ENCODE data around the gene RBM33.
"Not testable (repeated sequence)": the region's sequence is repeated elsewhere in the genome, so short reads cannot be mapped to it uniquely, and the experiment has no call there.

RBM33 gene

GRCh38 chr7:155663937-155664336, 19.5 kb downstream of the RBM33 start:
- FAIRE-seq = no peak

DNA sequence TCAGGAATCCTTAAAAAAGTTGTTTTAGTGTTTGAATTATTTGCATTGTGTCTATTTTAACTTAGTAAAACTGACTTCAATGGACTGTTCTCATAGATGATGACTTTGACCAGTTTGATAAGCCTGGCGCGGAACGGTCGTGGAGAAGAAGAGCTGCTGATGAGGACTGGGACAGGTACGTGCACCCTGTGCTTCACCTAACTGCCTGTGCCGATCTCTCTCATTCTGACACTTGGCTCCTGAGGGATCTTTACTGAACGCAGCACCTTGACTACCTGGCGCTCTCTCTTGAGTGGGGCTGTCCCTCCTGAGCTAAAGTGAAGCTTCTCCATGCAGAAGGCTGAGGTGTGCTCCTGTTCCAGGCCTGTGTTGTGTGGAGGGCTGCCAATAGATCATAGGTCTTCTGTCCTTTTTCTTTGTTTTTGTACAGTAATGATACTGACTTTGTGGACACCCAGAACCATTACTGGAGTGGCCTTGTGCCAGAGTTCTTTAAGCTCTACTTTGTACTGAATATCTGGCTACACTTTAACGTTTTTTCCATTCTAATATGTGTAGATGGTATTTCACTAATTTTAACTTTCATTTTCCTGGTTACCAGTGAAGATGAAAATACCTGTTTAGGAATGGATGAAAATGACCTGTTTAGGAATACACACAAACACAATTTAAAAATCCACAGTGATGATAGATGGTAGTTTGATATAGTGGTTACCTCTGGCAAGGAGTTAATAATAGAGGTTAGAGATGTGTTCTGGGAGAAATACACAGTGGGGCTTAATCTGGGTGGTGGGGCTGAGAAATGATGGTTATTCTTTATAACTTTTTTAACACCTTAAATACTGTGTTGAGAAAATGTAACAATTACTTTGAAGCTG, 20.9 kb downstream of the RBM33 start:
- no peak for FAIRE-seq

GRCh38 chr7:155665957-155666287, 21.5 kb downstream of the RBM33 start:
- no peak for FAIRE-seq

- no peak for FAIRE-seq
These were observed 22.9 kb downstream of the RBM33 start for GRCh38 chr7:155667241-155667829.

DNA sequence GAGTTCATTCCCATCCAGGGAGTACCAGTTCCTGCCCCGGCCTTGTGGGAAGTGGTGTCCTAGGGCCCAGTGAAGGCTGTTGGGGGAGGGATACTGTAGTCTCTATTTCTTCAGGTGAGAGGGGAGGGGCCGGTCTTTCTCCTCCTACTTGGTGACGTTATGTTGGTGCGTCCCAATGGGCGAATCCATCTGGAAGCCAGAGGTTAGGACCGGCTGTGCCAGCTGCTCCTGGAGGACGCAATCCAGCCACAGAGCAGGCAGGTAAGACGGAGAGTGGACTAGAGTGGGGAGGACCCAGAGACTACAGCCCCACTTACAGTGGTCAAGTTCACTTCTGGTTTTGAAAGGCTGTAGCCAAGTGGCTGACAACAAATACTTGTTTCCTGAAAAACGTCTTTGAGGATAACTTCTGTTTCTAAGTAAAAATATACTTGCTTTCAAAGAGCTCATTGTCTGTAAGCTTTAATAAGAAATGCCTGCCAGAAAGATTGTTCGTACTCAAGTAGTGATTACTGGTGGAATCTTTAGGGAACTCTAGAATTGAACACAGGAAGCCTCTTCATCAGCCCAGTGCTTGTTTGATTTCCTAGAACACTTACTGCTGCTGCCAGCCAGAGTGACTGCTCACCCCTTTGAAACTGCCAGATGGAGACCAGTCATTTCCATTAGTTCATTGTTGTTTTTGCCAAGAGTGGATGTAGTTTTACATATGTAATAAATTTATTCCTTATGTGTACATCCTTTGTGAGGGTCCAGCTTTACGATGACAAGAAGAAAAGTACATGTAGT, 25.4 kb downstream of the RBM33 start:
- FAIRE-seq = no peak

- no peak for FAIRE-seq
These were observed 26.1 kb downstream of the RBM33 start for GRCh38 chr7:155670521-155670920.

GRCh38 chr7:155674556-155674955, 30.1 kb downstream of the RBM33 start:
- FAIRE-seq = no peak

DNA sequence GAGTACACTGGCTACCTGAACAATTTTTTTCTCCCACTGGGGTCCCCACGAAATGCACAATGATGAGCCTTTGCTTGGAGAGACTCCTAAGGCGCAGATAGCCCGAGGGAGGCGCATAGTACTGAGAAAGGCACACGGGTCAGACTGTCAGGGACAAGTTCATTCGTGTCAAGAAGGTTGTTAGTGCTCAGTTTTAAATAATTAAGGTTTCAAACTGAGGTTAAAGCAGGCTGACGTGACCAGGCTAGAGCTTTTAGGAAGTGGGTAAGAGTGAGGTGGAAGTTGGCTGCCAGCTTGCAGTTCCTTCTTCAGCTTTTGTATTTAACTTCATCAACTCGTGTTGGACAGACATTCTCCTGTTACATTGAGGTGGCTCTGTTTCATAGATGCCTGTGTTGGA, 31.6 kb downstream of the RBM33 start:
- FAIRE-seq = no peak

- FAIRE-seq = no peak
These were observed 33.2 kb downstream of the RBM33 start for GRCh38 chr7:155677688-155678087.

GRCh38 chr7:155680124-155680523, 35.7 kb downstream of the RBM33 start:
- no peak for FAIRE-seq

DNA sequence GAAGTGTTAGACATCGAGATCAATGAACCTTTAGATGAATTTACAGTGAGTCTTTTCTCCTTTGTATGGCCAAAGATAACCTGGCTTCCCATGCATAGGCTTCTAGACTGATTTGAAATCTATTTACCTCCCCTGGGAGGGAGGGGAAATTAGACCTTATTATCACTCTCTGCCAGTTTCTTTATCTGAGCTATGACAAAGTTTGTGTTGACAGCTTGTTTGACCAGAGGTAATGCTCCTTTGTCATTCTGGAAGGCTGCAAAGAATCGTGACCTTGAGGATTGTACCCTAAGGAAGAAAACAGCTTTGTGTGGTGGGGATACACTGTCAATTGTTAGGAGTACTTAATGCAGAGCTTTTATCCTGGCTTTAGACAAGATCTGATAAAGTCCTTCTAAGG, 36.4 kb downstream of the RBM33 start:
- FAIRE-seq = no peak

DNA sequence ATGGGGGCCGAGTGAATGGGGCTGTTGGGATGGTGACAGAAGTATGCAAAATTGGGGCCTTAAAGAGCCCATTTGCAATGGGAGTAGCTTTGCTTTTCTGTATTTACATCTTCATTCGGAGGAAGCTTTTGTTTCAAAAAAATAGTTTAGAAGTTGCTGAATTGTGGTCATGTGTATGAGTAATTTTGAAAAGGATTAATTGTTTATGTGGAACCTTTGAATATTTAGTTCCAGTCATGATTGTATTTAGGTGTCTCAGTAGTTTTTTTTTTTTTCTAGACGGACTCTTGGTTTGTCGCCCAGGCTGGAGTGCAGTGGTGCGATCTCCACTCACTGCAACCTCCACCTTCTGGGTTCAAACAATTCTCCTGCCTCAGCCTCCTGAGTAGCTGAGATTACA, 37.2 kb downstream of the RBM33 start:
- no peak for FAIRE-seq

DNA sequence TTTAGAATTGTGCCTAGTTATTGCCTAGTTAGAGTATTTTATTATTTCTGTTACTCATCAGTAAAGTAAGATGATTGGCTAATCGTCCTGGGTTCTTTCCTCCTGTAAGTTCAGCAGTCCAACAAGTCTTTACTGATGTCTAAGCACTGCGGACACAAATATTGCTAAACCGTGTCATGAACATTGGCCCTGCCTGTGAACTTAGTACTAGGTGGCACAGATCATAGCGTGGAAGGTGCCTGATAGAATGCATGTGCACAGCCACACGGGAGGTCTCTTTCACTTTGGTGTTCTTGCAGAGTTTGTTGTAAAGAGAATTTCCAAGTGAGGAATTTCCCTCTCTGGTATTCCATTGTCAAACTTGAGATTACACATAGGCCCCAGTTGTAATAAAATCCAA, 38.0 kb downstream of the RBM33 start:
- FAIRE-seq = no peak

DNA sequence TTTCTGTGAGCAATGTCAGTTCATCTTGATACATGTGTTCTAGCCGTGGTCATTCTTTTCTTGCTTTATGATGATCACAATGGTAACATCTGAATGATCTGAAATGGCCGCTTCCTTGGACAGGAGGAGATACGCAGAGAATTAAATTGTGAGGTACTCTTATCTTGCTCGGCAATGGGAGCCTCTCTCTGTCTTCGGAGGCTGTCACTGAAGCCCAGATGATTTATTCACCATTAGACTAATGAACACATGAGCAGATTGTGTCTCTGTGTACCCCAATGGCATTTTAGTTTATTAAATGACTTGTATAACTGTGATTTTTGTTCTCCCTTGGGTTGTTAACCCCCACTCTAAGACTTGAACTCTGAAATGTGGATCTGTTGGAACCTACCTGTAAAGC, 38.6 kb downstream of the RBM33 start:
- FAIRE-seq = no peak

DNA sequence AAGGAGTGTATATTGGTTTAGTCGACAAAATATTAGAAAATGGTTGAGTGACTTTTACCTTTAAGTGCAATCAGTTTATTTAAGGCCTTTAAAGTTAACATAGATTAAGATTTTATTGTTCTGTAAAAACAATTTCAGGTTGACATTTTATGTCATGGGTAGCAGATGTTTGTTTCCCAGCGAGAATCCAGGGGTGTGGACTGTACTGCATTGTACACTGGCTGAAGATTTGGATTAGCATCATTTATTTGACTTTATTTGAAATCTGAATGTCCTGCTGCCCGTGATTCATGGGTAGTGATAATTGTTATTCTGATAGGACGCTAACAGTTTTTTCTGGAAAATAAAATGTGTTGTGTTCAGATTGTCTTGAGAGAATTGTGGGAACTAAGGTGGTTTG, 39.3 kb downstream of the RBM33 start:
- no peak for FAIRE-seq

- FAIRE-seq = no peak
These were observed 40.1 kb downstream of the RBM33 start for GRCh38 chr7:155684543-155684942.

- FAIRE-seq = no peak
These were observed 40.8 kb downstream of the RBM33 start for GRCh38 chr7:155685070-155685790.

DNA sequence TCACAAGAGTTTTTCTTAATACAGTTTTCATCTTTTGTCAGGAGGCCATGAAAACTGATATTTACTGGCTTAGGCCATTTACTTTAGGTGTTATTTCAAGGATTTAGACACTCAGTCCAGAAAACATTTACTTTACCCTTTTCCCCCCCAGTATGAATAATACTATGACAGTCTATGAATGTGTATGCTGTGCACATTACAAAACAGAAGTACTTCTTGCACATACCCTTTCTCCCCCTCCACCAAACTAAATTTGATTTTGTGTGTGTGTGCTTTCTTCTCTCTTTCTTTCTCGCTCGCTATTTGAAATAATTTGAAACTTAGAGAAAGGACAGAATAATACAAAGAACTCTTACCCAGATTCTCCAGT, 41.3 kb downstream of the RBM33 start:
- FAIRE-seq = no peak

DNA sequence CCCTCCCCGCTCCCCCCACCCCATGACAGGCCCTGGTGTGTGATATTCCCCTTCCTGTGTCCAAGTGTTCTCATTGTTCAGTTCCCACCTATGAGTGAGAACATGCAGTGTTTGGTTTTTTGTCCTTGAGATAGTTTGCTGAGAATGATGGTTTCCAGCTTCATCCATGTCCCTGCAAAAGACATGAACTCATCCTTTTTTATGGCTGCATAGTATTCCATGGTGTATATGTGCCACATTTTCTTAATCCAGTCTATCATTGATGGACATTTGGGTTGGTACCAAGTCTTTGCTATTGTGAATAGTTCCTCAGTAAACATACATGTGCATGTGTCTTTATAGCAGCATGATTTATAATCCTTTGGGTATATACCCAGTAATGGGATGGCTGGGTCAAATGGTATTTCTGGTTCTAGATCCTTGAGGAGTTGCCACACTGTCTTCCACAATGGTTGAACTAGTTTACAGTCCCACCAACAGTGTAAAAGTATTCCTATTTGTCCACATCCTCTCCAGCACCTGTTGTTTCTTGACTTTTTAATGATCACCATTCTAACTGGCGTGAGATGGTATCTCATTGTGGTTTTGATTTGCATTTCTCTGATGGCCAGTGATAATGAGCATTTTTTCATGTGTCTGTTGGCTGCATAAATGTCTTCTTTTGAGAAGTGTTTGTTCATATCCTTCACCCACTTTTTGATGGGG, 42.3 kb downstream of the RBM33 start:
- FAIRE-seq = not testable (repeated sequence)

- FAIRE-seq = not testable (repeated sequence)
These were observed 43.8 kb downstream of the RBM33 start for GRCh38 chr7:155688237-155688636.

- not testable (repeated sequence) for FAIRE-seq
These were observed 46.2 kb downstream of the RBM33 start for GRCh38 chr7:155690655-155691054.

DNA sequence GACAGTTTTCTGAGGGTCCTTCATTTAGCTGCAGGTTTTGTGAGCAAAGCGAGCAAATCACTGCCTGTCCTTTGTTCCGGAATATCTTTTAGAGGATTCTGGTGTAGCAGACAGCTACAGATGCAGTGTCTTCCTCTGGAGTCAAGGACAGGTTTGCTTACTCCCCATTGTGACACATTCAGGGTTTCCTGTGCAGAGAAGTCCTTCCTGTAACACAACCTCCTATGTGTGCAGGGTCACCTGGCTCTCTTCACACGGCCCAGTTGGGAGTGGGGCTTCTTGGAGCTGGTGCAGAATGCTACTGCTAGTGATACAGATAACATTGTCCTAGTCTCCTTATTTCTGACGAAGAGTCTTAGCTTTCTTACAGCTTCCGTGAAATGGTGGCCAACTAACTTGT, 47.9 kb downstream of the RBM33 start:
- FAIRE-seq = no peak

DNA sequence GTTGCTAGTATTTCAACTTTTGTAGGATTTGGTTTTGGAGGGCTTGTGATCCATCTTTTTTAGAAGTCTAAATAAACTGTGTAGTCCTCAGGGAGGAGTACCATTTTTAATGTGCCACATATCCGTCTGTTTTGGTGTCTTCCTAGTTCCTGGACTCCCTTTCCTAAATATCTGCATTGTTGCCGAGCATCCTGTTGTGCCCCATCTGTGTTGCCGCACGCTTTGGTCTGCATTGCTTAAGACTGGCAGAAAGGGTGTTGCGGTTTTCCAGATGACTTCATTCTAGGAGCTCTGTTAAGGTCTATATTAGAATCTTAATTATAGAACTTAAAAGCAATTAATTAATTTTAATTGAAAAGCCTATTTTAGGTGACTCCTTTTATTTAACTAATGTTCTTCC, 49.4 kb downstream of the RBM33 start:
- no peak for FAIRE-seq

All from endometrium (tissue), 2 donors.